GM12872 (cell line): ENCODE results near the gene CHCHD4.

ENCODE experiments used
- TF ChIP-seq, protein P1 (sequence below): IDR thresholded peaks from 3 replicates; pipeline ENCODE4 v1.5.1; 2011; ENCODE audit warnings: low read depth, mild to moderate bottlenecking, low read length, moderate library complexity; ENCODE audit not compliant: insufficient read depth

CHCHD4 gene

DNA sequence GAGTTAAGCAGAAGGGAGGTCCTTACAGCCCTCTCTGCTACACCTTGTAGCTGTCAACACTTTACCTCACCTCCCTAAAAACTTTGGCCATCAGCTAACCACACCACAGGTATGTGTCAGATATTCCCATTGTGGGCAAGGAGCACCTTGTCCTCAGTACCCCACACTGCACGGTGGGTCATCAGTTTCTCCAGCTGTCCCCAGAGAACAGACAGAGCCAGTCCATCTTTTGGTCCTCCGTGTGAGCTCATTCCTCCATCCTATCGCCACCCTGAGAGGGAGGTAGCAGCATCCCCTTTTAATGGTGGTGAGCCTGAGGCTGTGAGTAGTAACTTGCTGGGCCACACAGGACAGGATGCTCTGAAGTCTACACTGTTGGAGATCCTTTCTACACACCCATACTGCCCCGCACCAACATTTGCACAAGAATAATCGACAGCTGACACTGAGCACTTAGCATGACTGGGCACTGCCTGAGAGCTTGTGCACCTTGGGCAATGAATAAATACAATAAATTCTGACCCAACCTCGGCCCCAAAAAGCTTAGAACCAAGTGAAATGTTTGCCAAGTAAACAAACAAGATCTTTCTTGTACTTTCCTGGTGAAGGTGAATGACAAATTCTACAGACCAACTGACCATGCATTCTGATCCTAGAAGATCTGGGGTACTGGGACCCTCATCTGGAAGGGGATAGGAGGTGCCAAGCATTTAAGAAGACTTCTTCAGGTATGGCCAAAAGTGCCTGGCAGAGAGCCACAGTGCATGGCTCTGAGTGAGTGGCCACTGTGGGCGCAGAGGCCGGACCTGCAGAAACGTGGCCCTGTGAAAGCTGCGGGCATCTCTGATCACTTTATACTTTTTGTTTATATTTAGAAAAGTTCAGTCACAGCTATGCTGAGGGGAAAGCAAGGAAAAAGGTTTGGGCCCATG, 6.9 kb downstream of the CHCHD4 start:
- TF ChIP-seq, protein P1, sequence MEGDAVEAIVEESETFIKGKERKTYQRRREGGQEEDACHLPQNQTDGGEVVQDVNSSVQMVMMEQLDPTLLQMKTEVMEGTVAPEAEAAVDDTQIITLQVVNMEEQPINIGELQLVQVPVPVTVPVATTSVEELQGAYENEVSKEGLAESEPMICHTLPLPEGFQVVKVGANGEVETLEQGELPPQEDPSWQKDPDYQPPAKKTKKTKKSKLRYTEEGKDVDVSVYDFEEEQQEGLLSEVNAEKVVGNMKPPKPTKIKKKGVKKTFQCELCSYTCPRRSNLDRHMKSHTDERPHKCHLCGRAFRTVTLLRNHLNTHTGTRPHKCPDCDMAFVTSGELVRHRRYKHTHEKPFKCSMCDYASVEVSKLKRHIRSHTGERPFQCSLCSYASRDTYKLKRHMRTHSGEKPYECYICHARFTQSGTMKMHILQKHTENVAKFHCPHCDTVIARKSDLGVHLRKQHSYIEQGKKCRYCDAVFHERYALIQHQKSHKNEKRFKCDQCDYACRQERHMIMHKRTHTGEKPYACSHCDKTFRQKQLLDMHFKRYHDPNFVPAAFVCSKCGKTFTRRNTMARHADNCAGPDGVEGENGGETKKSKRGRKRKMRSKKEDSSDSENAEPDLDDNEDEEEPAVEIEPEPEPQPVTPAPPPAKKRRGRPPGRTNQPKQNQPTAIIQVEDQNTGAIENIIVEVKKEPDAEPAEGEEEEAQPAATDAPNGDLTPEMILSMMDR = no peak

DNA sequence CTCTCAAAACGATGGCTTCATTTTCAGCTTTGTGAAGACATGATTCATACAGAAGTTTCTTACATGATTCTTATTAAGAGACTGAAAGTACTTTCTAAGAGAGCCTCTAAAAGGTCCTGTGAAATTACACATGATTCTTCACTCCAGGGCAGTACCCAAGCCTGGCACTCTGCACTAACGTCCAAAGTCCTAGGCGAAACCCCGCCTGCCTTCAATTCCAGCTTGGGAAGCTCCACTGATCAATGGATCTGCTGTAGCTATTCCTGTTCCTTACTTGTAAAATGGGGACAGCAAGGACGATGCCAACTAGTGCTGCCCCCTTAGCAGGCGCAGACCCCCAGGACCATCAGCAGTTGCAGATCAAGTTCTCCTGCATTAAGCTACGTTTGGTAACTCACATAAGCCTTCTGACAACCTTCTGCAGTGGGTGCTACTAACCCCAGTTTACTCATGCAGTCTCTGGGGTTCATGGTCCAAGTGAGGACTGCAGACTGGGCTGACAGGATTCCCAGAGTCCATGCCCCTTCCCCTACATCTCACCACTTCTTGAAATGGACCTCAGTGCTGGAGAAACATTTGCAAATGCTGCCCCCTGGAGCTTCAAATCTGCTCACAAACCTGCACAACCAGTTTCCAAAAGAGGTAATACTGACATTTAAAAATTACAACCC, 10.6 kb downstream of the CHCHD4 start:
- TF ChIP-seq, protein P1 = no peak

DNA sequence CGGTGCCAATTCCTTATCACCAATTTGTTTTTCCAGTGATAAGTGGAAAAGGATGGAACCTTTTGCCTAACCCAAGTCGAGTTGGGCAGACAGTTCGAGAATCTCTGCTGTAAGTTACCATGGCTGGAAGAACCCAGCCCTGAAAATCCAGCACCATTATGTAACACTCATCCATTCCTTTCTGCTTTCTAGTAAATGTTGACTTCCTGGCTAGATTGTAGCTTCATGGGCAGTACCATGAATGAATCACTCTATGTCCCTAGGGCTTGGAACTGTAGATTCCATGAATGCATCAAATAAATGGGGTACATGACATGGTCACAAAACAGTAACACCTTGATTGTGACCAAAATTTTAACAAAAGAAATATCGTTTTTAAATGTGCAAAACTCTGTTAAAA, 14.0 kb downstream of the CHCHD4 start:
- TF ChIP-seq, protein P1 = no peak

DNA sequence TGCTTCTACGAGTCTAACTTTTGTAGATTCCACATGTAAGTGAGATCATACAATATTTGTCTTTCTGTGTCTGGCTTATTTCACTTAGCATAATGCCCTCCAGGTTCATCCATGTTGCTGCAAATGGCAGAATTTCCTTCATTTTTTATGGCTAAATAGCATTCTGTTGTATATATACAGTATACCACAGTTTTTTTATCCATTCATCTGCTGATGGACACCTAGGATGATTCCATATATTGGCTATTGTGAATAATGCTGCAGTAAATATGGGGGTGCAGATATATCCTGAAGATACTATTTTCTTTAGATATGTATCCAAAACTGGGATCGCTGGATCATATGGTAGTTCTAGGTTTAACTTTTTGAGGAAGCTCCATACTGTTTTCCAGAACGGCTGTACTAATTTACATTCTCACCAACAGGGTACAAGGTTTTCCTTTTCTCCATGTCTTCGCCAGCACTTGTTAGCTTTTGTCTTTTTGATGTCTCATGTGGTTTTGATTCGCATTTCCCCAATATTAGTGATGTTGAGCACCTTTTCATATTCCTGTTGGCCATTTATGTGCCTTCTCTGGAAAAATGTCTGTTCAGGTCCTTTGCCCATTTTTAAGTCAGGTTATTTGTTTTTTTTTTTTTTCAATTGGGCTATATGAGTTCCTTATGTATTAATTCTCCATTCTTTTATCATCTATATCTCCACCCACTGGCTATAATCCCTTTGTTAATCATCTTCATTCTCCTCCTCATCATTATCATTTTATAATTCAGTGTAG, 26.9 kb downstream of the CHCHD4 start:
- TF ChIP-seq, protein P1 = no peak

DNA sequence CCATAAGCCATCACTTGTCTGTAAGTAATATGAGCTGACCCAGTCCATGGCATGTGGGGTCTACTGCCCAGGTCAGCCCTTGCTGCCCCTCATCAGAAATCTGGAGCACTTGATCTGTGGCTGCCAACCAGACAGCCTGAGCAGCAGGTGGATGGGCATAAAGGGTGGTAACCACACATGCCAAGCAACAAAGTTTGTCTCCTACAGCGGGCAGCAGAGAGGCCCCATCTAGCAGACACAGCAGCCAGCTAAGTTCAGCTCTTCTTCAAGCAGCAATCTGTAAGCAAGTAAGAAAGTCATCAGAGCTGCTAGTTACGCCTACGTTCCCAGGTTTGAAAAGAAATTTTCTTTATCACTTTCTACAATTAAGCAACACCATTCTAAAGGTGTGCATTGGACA, 27.9 kb downstream of the CHCHD4 start:
- TF ChIP-seq, protein P1 = no peak

DNA sequence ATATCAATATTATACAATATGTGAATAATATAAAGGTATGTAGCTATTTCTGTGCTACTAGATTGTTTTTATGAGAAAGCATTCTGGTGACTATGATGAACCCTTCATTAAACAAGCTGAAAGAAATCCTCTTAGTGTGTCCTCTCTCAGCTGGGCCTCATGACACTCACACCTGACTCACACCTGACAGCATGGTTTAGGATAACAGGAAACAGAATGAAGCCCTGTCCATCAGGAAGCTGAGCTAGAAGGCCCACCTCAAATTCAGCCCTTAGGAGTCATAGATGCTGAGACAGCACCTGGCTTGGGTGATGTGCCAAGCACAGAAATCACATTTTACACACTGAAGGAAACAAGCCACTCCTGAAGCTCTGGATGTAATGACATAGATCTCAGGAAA, 30.8 kb downstream of the CHCHD4 start:
- TF ChIP-seq, protein P1 = no peak

DNA sequence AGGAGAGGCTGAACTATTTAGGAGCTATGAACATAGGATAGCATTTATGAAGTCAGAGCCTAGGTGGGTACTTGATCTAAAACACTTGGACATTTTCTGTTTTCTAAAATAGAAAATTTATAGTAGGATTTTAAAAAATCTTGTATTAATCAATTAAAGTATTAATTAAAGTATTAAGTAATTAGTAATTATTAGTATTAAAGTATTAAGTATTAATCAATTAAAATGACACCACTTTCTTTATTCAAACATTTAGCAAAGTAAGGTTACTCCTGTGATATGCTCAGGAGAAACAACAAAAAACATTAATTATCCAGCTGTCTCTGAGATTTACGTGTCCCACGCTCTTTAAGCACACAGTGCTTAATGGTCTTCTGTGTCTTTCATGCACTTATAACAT, 32.2 kb downstream of the CHCHD4 start:
- TF ChIP-seq, protein P1 = no peak
